Heart left ventricle (tissue), 16 donors: Measurements from ENCODE around the gene F5. TPM values are rescaled to one million over a fixed set of nuclear protein-coding genes. Genes with fewer than 3 reads are reported as not detected.

Source experiments
- ATAC-seq, 4 donors: fragments of 200-7000 bp; cut with Tn5 transposase; one replicate each; pipeline ENCODE4 v1.9.1; 2020 to 2022; ENCODE audit warnings: moderate library complexity in 4 of 4, mild to moderate bottlenecking in 3 of 4, moderate number of reproducible peaks in 1 of 4
- DNase-seq, 5 donors: peaks; one replicate each; pipeline ENCODE4 v3.0.0-alpha.2; 2020
- H3K27ac ChIP-seq, 12 donors: fragments of 200-600 bp; sonication (generic) in 4 of 12; one replicate each; pipeline versions ENCODE4 v1.5.0 to v1.8.0; 2016 to 2022; ENCODE audit warnings: mild to moderate bottlenecking in 2 of 12
- H3K27me3 ChIP-seq, 9 donors: fragments of 200-600 bp; sonication (generic) in 2 of 9; one replicate each; pipeline versions ENCODE4 v1.5.1 to v1.8.0; 2016 to 2022; ENCODE audit warnings: mild to moderate bottlenecking in 3 of 9
- H3K36me3 ChIP-seq, 9 donors: fragments of 200-600 bp; sonication (generic) in 2 of 9; one replicate each; pipeline versions ENCODE4 v1.5.0 to v1.8.0; 2018 to 2022; ENCODE audit warnings: mild to moderate bottlenecking in 2 of 9
- H3K4me1 ChIP-seq, 12 donors: fragments of 200-600 bp; sonication (generic) in 4 of 12; one replicate each; pipeline versions ENCODE4 v1.5.0 to v1.8.0; 2016 to 2022; ENCODE audit warnings: mild to moderate bottlenecking in 3 of 12
- H3K4me3 ChIP-seq, 12 donors: fragments of 200-600 bp; sonication (generic) in 4 of 12; one replicate each; pipeline versions ENCODE4 v1.5.0 to v1.8.0; 2017 to 2022; ENCODE audit warnings: mild to moderate bottlenecking in 9 of 12, moderate library complexity in 4 of 12
- H3K9me3 ChIP-seq, 12 donors: fragments of 200-600 bp; sonication (generic) in 4 of 12; one replicate each; pipeline versions ENCODE4 v1.5.0 to v1.8.0; 2016 to 2022; ENCODE audit warnings: mild to moderate bottlenecking in 1 of 12
- POLR2A ChIP-seq, 2 donors: fragments of 450-650 bp; IDR thresholded peaks; one replicate each; pipeline ENCODE4 v1.6.1; 2017; ENCODE audit warnings: antibody characterized with exemption in 2 of 2, mild to moderate bottlenecking in 2 of 2, moderate library complexity in 2 of 2
- WGBS, 4 donors: extraction: QIAGEN DNeasy Blood & Tissue Kit in 2 of 4; methylation state at CpG; one replicate each; pipeline versions ENCODE4 v1.1.5 to v1.1.7; 2013 to 2018; 5-methylcytosine and 5-hydroxymethylcytosine counted together
- intact Hi-C, 10 donors: fragments of 100-400 bp; cut with DNase I; formaldehyde crosslinking; loops; one replicate each; pipeline versions ENCODE4 v1.11.1 to v1.14.2; 2022
- polyA plus RNA-seq, 2 donors: library from polyadenylated mRNA; stranded (reverse); fragments of 200-250 nt; gene quantifications; one replicate each; pipeline ENCODE4 v1.2.3, GENCODE V29; 2013
- total RNA-seq, 9 donors: library from RNA; depleted of rRNA in 2 of 9; stranded (reverse); fragments of >200 nt in 2 of 9; fragmentation: NEBNext Ultra II Directional in 3 of 9; extraction: Animal tissue kit (Norgen Biotek cat#: 25700) in 3 of 9; gene quantifications; one replicate each; pipeline versions ENCODE4 v1.1.0 to v1.2.4, GENCODE V29; 2016 to 2023
- TF ChIP-seq, protein P1 (sequence below), 12 donors: fragments of 200-600 bp; sonication (generic) in 4 of 12; IDR thresholded peaks; one replicate each; pipeline versions ENCODE4 v1.5.0 to v1.8.0; 2018 to 2022; ENCODE audit warnings: antibody characterized with exemption in 12 of 12, mild to moderate bottlenecking in 5 of 12
- donor health status: ischemic (EF 13 %, LVEDD 7.1; RV severe dilation, severe dysfunction).
- donor health status: healthy with polysubstance abuse.
- donor health status: DM: no; HTN: yes; CAD: no.
- donor health status: DM: no; HTN: no; CAD: no.
- donor health status: ischemic (EF 25% LVEDD 6.9; RV normal size, moderate dysfunction).
- donor health status: ischemic (EF 25% LVEDD 5.7; RV mildly dilated, moderate dysfunction).
- donor health status: healthy.
- donor health status: DM: yes; HTN: yes; CAD: no.
- donor health status: ischemic (EF 35%, LVEDD 5.7; RV mildly dilated, moderate dysfunction).
- donor health status: nonischemic (EF 11% LVEDD 7.7; RV severe dilation, severe dysfunction).
- donor health status: DM: yes; HTN: yes; CAD: no.
- donor health status: PGD.
- donor health status: ischemic (EF 29% LVEDD 5.4; RV normal size, mild dysfunction).
- donor health status: nonischemic (EF 23%, LVEDD 6.1; RV moderate dilation, normal function).

F5 gene
- total and polyA plus RNA-seq, 11 donors: 0.93 to 43.3 (median 18.0) TPM

DNA sequence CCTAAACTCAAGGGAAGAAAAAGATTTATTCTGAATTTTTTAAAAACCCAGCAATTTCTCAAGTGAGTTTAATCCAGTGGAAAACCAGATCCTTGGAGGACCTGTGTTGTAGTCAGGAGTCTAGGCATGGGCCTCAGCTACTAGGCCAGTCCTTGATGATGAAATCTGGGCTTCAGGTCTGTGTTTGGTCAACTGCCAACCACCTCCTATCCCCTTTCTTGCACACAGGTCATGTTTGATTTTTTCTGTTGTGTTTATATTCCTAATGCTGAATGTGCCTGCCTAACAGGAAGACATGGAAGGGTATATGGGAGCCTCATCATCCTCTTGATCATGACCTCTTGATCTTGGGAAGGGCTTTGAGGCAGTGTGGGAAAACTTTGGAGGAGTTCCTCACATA lies 62.4 kb downstream of the F5 start:
- H3K4me1 ChIP-seq: peaks cover 0 to 9% (median 0%) of the 10 kb centered on the region in 12 donors
- DNase-seq: no peak
- H3K36me3 ChIP-seq: peaks cover 0 to 12% (median 0%) of the 10 kb centered on the region in 9 donors
- H3K27me3 ChIP-seq: no peaks in the 10 kb centered on the region
- ATAC-seq: no peak
- H3K4me3 ChIP-seq: no peak overlapping the region
- TF ChIP-seq, protein P1, sequence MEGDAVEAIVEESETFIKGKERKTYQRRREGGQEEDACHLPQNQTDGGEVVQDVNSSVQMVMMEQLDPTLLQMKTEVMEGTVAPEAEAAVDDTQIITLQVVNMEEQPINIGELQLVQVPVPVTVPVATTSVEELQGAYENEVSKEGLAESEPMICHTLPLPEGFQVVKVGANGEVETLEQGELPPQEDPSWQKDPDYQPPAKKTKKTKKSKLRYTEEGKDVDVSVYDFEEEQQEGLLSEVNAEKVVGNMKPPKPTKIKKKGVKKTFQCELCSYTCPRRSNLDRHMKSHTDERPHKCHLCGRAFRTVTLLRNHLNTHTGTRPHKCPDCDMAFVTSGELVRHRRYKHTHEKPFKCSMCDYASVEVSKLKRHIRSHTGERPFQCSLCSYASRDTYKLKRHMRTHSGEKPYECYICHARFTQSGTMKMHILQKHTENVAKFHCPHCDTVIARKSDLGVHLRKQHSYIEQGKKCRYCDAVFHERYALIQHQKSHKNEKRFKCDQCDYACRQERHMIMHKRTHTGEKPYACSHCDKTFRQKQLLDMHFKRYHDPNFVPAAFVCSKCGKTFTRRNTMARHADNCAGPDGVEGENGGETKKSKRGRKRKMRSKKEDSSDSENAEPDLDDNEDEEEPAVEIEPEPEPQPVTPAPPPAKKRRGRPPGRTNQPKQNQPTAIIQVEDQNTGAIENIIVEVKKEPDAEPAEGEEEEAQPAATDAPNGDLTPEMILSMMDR (IDR thresholded peaks at IDR 0.05): no peak
- no peak for TF ChIP-seq POLR2A (IDR thresholded peaks at IDR 0.05)
- intact Hi-C loops: loop anchor here in 1 of 10 donors (10.0 kb wide), 1 partner anchor 129 kb away; no protein-coding TSS in a partner anchor
- no peak overlapping the region for H3K27ac ChIP-seq
- no peaks in the 10 kb centered on the region for H3K9me3 ChIP-seq

DNA sequence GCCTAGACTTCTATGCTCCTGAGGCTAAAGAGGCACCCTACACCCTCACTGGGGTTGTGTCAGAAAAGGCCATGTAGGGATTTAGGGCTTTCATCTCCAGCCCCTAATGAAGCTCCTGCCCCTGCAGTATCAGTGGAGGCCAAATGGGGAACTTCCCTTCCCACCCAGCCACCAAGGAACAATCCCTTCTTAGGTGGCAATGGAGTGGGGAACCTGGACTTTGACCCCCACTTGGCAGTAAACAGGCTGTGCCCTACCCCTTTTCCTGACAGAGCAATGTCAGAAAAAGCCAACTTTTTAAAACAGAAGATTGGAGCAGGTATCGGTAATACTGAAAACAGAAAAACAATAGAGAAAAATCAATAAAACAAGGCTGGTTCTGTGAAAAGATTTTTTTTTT lies 65.1 kb downstream of the F5 start:
- H3K9me3 ChIP-seq: no peaks in the 10 kb centered on the region
- WGBS, 4 donors: 93 to 100% (median 97%) methylated on average over 1 of the region's 1 CpG

DNA sequence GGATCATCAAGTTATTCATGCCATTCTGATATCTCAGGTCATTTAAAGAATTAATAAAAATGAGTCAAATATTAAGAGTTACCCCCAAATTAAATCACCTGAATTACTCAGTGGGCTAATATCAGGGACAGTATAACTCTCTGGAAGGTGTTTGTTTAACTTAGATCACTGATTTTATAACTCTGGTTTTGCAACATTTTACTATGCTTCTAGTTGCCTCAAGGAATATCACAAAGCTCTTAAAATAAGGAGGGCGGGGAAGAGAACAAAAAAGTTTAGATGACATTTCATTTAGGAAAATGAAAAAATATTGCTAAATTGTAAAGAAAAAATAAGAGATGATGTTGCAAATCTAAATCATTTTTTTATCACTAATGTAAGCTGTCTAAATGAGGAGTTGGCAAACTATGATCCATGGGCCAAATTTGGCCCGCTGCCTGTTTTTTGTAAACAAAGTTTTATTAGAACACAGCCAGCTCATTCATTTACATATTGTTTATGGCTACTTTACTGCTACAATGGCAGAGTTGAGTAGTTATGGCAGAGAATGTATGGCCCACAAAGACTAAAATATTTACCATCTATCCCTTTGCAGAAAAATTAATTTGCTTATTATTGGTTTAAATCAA lies 68.6 kb downstream of the F5 start:
- H3K27ac ChIP-seq: no peak overlapping the region
- H3K4me3 ChIP-seq: no peak overlapping the region
- peaks cover 0 to 15% (median 0%) of the 10 kb centered on the region in 9 donors for H3K36me3 ChIP-seq
- no peaks in the 10 kb centered on the region for H3K27me3 ChIP-seq
- 93 to 98% (median 94%) methylated on average over 2 of the region's 2 CpGs for WGBS, 4 donors
- H3K4me1 ChIP-seq: peaks cover 0 to 7% (median 0%) of the 10 kb centered on the region in 12 donors
- DNase-seq (no peak), ATAC-seq (no peak)
- H3K9me3 ChIP-seq: no peaks in the 10 kb centered on the region
- intact Hi-C loops: no loop called here
- TF ChIP-seq, protein P1 (IDR thresholded peaks at IDR 0.05): no peak
- TF ChIP-seq POLR2A (IDR thresholded peaks at IDR 0.05): no peak

More for the DNA sequence above, 65.1 kb downstream of the F5 start:
- no peaks in the 10 kb centered on the region for H3K4me1 ChIP-seq
- no peak overlapping the region for H3K27ac ChIP-seq
- no peak for ATAC-seq
- peaks cover 0 to 21% (median 0%) of the 10 kb centered on the region in 9 donors for H3K36me3 ChIP-seq
- H3K4me3 ChIP-seq: no peak overlapping the region
- H3K27me3 ChIP-seq: no peaks in the 10 kb centered on the region
- intact Hi-C loops: loop anchor here in 1 of 10 donors (10.0 kb wide), 1 partner anchor 126 kb away; no protein-coding TSS in a partner anchor
- TF ChIP-seq POLR2A (IDR thresholded peaks at IDR 0.05): no peak
- TF ChIP-seq, protein P1 (IDR thresholded peaks at IDR 0.05): no peak
- no peak for DNase-seq

DNA sequence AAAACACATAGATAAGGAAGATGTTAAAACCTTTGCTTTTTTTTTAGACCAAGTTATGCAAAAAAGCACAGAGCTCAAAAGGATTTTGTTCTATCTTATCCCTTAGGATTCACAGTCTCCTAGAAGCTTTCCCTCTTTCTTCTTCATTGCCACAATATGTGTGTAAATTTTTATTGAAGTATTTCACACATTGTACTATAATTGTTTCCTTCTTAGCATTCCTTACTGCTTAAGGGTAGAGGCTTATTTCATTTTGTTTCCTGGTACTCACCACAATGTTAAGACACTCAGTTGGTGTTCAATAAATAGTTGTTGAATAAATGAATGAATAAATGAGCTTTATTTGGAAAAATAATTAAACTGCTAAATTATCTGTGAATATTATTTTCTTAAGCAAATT lies 70.6 kb downstream of the F5 start:
- ATAC-seq (no peak), DNase-seq (no peak)
- TF ChIP-seq, protein P1 (IDR thresholded peaks at IDR 0.05): no peak
- TF ChIP-seq POLR2A (IDR thresholded peaks at IDR 0.05): no peak
- Histone ChIP-seq H3K9me3 (no peaks in the 10 kb centered on the region), H3K27ac (no peak overlapping the region), H3K4me1 (peaks cover 0 to 7% (median 0%) of the 10 kb centered on the region in 12 donors), H3K27me3 (no peaks in the 10 kb centered on the region), H3K36me3 (peaks cover 0 to 12% (median 0%) of the 10 kb centered on the region in 9 donors), H3K4me3 (no peak overlapping the region)
- intact Hi-C loops: no loop called here
